DMS79 (cell line): ENCODE measurements around the gene TCF12.
A peak's percentile ranks its signal among the peaks of the same experiment; 100 is the strongest.

Source experiments
- DNase-seq: peaks from one replicate; lab custom pipeline; 2025; lab: John Stamatoyannopoulos, UW

The TCF12 gene

DNA sequence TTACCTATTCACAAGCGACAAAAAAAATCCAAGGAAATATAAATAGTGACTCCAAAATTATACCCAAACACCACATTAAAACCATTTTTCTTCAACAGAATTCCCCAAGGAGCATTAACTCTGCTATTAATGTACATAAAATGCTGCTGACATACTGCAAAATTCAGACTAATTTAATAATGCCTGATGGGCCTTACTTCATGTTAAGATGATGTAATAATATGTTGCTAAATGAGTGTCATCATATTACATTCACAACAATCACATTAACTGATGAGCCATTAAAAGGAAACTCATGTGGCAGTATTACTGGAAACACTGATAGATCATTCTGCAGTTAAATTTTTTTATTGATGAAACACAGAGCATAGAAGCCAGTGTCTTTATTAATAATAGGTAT lies 253.0 kb downstream of the TCF12 start:
- DNase-seq = no peak

DNA sequence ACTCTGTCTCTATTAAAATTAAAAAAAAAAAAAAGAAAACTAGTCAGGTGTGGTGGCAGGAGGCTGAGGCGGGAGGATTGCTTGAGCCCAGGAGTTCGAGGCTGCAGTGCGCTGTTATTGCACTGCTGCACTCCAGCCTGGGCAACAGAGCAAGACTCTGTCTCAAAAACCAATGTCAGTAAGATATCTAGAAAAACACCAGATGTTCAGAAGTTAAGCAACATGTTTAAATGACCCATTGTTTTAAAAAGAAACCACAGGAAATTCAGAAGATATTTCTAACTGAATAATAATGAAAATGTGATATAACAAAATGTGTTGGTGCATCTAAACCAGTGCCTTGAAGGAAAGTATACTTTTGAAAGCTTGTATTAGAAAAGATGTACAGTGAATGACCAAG lies 254.5 kb downstream of the TCF12 start:
- no peak for DNase-seq

DNA sequence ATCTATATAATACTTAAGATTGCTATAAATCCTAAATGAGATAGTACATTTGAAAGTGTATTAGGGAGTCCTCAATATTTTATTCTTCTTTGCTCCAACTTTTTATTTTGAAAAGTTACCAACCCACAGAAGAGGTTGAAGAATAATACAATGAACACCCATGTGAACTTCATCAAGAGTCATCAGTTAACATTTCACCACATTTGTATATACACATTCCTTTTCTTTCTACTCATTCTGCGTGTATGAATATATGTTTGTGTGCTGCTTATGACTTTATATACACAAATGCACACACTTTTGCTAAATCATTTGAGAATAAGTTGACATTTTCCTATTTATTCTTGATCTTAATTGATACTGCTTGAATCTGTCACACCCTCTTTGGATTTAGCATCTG lies 264.6 kb downstream of the TCF12 start:
- no peak for DNase-seq

DNA sequence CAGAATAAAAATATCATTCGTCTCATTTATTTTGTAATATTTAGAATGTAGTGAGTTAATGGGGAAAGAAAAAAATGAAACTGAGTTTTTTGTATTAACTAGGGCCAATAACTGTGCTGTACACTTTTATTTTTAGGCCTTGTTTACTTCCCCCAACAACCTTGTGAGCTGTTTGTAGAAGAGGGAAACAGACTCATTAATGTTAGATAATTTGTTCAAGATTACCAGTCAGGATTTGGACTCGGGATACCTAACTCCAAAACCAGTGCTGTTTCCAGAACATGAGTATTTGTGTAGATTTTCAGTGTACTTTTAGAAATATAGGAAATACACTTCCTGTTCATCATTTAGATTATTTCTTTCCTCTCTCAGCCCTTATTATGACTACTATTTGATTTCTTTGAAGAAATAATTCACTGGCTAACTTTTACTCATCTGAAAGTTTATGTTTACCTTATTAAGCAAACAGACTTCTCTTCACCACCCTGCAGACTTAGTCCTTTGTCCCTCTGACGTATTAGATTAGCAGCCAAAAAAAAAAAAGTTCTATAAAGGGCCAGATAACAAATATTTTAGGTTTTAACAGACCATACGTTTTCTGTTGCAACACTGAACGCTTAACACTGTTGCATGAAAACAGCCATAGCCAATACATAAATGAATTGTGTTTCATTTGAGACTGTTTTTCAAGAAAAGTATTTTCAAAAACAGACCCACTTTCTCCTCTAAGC lies 265.3 kb downstream of the TCF12 start:
- DNase-seq = no peak

DNA sequence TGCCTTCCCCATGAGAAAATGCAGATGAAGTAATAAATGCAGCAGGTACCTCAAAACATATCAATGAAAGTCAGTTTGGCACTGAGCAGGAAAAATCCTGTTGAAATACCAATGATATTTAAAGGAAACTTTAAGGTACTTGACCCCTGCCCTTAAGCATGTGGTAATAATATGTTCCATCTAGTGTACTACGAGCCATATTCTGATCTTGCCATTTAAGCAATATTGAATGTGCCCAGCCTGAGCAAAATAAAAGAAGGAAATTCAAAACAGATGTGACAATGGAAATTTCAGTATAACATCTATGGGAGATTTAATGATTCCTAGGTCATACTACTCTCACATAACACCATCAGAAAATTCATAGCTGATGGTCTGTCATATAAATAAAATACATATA lies 266.1 kb downstream of the TCF12 start:
- no peak for DNase-seq

DNA sequence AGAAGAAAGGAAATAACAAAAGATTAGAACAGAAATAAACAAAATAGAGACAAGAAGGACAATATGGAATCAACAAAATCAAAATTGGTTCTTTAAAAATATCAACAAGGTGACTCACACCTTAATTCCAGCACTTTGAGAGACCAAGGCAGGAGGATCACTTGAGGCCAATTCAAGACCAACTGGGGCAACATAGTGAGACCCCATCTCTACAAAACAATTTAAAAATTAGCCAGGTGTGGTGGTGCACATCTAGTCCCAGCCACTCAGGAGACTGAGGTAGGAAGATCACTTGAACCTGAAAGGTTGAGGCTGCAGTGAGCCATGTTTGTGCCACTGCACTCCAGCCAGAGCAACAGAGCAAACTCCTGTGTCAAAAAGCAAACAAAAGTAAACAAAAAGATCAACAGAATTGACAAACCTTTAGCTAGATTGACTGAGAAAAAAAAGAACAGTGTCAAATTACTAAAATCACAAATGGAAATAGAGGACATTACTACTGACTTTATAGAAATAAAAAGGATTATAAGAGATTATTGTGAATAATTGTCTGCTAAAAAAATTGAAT lies 267.1 kb downstream of the TCF12 start:
- no peak for DNase-seq

DNA sequence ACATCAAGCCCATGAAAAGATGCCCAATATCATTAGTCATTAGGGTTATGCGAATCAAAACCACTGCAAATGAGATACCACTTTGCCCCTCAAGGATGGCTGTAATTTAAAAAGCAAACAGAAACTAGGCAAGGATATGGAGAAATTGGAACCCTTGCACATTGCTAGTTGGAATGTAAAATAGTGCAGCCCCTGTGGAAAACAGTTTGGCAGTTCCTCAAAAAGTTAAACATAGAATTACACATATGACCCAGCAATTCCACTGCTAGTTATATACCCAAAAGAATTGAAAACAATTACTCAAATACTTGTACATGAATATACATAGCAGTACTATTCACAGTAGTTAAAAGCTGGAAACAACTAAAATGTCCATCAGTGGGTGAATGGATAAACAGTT lies 271.0 kb downstream of the TCF12 start:
- no peak for DNase-seq

DNA sequence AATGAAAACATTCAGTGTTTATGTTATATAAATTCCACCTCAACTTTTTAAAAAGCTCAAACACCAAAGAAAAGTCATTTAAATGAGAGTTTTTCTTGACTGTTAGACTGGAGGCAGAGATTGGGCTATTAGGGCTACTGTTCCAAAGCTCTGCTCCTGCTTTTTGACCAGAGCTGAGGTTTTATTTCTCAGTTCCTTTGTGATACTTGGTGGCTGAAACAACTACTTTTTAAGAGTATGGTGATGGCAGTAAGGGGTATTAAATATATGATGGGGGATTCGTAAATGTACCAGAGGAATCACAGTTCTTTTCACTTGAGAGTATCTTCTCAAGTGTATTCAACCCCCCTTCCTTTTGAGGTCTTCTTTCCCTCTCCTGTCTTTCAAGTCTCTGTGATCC lies 271.8 kb downstream of the TCF12 start:
- DNase-seq = no peak

DNA sequence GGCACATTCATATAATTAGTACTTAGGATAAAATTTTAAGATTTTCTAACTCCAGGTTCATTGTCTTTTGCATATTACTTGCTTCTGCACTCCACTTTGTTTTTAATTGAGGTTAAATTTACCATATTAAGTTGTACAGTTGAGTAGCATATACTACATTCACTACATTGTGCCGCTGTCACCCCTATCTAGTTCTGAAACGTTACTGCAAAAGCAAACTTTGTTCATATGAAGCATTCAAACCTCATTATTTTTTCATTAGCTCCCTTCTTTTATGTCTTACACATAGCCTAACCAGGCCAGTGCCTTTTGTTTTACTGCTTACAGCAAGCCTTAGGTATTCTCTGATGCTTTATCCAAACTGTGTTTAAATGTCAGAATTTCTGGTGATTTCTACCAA lies 274.7 kb downstream of the TCF12 start:
- DNase-seq = no peak

DNA sequence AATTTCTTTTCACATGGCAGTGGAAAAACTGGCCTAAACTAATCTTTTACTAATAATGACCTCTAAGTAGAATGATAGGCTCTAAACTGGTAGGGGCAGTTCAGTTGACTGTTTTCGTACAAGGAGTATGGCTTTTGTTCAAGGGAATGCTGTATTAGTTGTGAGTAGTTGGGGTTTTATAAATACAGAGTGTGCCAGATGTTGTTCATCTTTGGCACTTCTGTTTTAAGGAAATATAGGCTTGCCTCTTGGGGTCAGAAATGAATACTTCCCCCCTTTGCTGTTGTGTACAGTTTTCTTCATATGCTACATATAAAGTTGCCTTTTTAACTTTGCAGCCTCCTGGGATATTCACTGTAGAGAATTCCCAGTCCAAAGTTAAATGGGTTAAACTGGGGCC lies 276.9 kb downstream of the TCF12 start:
- DNase-seq = no peak

DNA sequence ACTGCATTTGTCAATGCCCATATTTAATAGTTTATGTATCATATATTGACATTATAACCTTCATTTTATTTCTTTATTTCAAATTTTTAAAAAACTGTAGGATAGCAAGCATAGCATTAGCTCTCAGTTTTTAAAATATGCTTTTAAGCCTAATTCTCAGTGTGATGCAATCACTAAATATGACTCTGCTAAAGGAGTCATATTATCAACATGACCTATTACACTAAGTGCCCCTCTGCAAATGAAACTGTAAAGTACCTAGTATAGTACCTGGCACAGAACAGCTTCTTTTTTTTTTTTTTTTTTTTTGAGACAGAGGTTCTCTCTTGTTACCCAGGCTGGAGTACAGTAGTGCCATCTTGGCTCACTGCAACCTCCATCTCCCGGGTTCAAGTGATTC lies 278.4 kb downstream of the TCF12 start:
- DNase-seq = no peak

DNA sequence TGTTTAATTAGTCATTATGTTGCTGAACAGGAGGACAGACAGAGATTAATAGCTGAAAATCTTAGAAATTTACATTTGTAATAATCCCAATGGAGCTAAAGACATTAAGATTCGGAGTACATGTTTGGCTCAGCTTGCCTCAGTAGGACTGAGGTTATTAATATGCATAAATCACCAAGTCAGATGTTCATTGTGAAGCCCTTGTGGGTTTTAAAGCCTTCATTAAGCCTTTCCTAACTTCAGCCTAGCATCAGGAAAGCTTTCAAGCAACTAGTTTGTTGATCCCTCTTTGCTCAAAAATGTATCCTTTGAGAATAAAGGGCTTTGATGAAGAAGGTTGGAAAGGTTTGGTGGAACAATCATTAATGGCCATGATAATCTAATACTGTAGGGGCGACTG lies 279.7 kb downstream of the TCF12 start:
- DNase-seq = no peak

DNA sequence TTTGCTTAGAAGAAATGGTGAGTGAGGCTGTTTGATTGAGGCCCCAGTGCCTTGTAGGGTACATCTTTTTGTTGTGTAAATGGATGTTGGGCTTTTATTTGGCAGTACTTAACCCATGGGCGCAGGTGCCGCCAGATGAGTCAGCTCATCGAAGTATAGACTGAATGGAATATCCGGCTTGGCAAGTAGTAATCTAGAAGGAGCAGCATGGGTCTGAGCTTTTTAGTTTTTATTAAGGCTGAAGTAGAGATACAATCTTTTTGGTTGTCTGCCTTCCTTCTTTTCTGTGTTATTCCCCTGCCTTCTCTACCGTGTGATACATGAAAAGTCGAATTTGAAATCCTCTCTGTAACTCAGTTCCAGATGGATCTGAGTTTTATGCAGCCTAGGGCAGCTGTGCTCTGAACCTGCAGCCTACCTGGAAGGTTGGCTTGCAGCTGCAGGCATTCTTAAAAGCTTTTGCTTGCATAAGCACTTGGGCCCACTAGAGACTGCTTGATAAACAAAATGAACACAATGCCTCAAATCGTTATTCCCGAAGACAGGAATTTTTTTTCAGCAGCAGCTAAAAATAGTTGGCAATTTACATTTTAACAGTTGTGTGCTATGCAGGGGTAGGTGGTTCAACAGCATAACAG lies 280.3 kb downstream of the TCF12 start:
- DNase-seq = peak; percentile 81

DNA sequence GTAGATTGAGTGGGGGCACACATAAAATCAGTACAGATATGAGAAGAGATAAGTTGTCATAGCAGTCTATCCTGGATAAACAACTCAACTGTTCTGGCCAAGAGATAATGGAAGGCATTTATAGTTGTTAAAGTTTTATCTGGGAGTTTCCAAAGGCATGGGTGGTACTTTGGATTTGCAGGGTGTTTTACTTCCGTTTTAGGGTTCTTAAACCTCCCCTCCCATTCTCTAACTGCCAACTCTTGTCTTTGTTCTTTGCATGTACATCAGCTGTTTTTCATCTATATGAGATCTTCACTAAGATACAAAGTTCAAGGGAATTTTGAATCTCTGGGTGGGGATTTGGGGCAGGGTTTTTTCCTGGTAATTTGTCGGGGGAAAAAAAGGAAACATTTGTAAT lies 283.1 kb downstream of the TCF12 start:
- DNase-seq = no peak

DNA sequence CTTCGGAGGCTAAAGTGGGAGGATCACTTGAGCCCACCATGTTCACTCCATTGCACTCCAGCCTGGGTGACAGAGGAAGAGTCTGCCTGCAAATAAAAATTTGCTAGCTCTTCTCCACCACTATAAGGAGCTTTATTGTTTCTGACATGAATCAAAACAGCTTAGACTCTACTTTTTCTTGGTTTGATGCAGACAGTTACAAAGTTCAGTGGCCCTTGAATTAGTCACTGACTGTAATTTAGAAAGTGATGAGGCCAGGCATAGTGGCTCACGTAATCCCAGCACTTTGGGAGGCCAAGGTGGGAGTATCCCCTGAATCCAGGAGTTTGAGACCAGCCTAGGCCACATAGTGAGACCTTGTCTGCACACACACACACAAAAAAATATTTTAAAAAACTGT lies 285.5 kb downstream of the TCF12 start:
- DNase-seq = no peak

DNA sequence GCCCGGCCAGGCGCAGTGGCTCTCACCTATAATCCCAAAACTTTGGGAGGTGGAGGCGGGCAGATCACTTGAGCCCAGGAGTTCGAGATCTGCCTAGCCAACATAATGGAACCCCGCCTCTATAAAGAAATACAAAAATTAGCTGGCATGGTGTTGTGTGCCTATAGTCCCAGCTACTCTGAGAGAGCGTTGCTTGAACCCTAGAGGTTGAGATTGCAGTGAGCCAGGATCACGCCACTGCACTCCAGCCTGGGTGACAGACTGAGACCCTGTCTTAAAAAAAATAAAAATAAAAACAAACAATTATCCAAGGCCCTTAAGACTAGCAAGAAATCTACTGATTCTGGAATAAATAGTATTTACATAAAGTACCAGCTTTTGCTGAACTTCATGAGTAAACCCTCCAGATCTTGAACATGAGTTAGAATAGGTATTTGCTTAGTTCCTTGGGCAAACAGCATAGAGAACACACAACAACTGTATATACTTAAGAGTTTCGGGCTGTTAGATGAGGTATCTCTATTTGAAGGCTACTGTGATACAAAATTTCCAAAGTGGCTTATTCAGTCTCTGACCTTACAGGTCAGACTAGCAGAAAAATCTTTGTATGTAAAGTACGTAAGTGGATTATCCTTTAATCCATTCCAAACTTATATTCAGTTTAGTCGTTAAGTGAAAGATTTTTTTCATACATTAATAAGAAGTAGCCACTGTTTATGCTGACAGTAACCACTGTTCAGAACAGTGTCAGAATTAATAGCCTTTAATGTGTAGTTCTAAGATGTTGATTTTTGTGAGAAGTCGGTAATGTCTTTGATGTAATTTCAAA lies 286.8 kb downstream of the TCF12 start:
- no peak for DNase-seq

DNA sequence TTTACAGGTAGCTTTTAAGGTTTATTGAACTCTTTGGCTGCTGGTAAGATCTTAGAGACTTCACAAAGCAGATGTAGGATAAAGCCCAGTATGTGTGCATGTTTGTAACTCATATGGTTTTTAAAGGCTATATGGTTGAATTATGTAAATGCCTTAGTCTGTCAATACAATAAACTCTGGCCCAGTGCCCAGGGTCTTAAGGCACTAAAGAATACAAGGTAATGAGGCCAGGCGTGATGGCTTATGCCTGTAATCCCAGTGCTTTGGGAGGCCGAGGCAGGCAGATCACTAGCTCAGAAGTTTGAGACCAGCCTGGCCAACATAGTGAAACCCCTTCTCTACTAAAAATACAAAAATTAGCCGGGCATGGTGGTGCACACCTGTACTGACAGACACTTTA lies 287.6 kb downstream of the TCF12 start:
- no peak for DNase-seq

DNA sequence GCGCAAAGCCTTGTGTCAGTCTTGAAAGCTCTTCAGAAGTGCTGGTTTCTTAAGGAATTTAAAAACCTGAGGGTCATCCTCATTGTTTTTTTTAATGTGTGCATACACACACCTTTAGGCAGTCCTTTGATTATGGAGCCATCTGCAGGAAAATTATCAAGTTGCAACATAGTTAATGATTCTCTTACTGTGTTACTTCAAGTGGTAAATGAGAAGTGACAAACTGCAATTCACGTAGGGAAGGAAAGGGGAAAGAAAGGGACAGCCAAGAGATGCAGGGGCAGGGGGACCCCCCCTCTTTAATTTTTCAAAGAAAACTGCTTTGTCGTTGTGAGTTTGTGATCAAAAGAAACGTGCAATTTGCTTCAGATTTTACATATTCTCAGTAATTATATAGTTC lies 295.4 kb downstream of the TCF12 start:
- peak; percentile 18 for DNase-seq

DNA sequence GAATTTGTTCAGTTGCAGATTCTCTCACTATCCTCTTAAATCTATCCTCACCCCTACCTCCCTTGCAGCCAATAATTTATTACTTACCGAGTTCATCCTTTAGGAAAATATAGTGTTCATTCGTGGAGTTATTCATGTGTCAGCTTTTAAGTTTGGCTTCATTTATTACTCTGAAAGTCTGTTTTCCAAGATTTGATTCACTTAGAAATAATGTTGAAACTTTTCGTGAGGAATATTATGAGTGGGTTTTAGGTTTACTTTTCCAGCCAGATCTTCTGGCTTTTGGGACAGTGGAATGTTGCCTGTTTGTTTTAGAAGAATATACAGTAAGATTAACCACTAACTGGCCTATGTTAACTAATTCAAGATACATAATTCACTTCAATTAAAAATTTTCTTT lies 296.9 kb downstream of the TCF12 start:
- DNase-seq = no peak

DNA sequence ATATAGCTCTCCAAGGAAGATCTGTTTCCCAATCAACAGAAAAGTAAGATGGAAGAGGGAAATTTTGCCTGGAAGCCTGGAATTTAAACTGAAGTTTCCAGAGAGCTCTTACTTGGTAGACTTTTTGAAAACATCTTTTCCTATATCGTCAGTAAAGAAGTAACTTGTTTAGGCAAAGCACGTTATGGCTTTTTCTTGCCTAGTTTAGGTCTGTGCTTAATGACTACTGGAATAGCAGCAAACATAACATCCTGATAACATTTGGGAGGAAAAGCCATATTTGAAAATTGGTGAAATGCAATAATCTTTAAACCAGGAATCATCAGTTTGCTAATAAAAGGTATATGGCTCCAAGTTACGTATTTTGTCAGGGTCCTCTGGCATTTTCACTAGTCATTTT lies 297.4 kb downstream of the TCF12 start:
- no peak for DNase-seq

DNA sequence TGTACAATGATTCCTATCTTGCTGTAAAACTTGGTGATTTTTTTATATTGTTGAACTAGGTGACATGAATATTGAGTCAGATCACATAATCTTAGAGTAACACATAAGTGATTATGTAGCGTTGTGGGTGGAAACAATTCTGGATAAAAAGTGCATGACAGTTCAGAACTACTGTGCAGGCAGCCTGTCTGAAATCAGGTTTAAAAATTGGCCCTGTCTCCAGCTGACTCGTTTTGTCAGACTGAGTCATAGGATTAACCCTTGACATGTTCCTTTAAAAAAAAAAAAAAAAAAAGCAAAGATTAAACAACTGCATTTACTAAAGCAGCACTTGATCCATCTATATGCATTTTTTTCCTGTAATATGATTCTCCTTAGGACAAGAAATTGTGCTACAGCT lies 297.8 kb downstream of the TCF12 start:
- no peak for DNase-seq

DNA sequence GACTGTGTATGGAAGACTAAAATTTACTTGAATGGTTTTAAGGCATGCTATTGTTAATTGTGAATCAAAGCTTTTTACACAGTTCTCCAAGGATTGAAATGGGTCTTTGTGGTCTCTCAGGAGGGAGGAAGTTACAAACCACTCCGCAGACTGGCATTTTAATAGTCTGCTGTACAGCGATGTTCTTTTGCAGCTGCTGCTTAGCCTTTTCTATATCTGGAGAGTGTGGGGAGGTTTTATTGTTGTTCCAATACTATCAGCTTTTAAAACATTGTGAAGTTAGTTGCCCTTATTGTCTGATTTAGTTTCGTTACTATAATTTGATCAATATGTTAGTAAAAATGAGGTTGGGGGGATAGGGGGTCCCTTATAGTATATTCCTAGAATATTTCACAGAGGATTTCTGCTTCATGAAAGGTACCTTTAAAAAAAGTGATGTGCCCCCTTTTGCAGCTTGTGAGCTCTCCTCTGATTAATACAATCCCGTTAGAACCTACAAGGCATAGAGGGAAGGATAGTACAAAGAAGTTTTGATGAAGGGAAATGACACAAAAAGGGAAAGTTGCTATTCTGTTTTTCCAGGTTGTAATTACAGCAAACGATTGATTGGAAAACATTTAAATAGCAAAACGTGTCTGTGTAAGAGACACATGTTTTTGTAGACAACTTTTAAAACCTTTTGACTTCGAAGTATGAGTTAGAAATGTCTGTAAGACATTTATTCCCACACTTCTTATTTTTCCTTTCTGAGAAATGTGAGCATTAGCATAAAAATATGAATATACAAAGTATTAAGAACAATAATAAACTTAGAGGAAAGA lies 299.5 kb downstream of the TCF12 start:
- no peak for DNase-seq
